SH-SY5Y (cell line): ENCODE measurements around the gene GABRA4.

Experiments used
- GATA2 ChIP-seq: IDR thresholded peaks from 2 replicates; pipeline ENCODE4 v1.6.1; 2011; ENCODE audit warnings: mild to moderate bottlenecking, low read depth, low read length
- GATA3 ChIP-seq: IDR thresholded peaks from 2 replicates; pipeline ENCODE4 v1.6.1; 2011; ENCODE audit warnings: low read depth, mild to moderate bottlenecking, low read length, moderate library complexity

DNA sequence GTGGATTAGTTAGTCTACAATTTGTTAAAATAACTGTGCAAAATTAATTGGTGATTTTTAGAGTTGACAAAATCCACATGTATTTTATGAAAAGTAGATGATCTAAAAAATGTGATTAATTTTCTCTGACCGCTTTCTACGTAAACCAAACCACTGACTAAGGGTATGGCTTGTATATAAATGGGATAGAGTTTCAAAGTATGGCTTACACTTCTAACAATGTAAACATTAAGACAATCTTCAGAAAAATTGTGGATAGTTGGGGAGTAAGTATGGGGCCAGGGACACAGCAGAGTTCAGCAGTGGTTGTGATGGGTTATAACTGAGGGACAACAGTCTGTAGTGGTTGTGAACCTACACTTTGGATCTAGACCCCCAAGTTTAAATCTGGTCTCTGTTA lies 39.8 kb downstream of the GABRA4 start:
- no peak for TF ChIP-seq GATA3
- TF ChIP-seq GATA2 = no peak
